ENCODE measurements around the gene ESAM. TPM values are rescaled to one million over a fixed set of nuclear protein-coding genes. Genes with fewer than 3 reads are reported as not detected.

ESAM gene, protein sequence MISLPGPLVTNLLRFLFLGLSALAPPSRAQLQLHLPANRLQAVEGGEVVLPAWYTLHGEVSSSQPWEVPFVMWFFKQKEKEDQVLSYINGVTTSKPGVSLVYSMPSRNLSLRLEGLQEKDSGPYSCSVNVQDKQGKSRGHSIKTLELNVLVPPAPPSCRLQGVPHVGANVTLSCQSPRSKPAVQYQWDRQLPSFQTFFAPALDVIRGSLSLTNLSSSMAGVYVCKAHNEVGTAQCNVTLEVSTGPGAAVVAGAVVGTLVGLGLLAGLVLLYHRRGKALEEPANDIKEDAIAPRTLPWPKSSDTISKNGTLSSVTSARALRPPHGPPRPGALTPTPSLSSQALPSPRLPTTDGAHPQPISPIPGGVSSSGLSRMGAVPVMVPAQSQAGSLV
- polyA plus RNA-seq (ENCODE audit: insufficient read length) = 65.1 TPM

DNA sequence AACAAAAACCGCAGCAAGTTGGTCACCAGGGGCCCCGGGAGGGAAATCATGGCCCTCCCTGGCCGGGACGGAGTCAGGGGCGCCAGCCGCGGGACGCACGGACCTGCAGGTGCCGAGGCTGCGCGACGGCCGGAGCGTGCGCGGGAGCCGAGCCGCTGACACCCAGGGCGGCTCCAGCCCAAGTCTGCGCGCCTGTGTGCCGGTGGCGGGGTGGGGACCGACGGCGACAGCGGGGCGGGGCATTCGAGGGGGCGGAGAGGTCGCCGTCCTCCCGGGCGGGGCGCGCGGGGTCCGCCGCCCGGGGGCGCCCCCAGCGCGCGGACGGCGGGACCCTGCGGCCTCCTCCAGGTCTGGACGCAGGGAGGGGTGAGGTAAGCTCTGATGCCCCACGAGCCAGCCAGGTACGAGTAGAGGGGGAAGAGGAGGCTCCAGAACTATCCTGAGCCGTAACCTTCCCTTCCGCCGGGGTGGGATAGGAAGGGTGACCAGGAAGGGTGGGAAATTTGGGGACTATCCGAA lies at the start of gene ESAM:
Gene ESAM, minus strand, starts transcription at position 186 of the 519 bp plus-strand sequence. Its CDS starts 136 bp downstream, at position 50.
- DNase-seq = no peak

DNA sequence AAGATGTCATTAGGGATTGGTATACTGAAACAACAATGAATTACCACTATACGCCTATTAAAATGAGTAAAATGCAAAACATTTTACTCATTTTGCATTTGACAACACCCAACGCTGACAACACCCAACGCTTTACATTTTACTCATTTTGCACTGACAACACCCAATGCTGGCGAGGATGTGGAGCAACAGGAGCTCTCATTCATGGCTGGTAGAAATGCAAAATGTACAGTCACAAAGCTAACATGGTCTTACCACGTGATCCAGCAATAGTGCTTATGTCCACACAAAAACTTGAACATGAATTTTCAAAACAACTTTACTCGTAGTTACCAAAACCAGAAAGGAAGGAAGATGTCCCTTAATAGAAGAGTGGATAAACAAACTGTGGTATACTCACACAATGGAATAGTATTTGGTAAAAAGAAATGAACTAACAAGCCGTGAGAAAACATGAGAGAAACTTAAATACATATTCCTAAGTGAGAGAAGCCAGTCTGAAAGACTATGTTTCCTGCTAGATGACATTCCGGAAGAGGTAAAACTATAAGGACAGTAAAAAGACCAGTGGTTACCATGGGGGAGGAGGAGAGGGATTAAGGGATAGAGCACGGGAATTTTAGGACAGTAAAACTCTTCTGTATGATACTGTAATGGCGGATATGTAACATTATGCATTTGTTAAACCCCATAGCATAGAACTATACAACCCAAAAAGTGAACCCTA lies 49.5 kb upstream of the ESAM start:
- DNase-seq = no peak

DNA sequence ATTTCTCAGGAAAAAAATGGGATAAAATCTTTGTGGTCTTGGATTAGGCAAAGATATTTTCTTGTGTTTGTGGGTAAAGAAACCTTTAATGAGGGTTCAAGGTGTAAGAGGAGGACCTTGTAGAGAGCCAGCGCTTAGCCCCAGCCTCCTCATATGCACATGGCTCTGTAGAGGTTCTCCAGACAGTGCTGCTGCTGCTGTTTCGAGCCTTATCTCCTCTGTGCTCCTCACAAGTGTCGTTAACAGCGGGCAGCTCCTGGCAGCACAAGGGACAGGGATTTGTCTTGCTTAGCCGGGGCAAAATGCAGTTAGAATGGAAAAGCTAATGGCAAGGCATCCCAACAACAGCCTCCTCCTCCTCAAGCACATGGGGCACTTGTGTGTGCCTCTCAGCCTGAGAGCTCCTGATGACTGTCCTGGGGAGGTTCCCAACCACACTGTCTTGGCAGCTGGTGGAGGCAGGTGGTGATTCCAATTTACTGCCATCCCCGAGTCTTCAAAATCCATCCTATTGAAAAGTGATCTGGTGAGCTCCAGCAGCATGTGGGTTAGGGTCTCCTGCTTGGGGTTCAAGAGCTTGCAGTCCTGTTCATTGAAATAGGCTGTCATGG lies 45.7 kb upstream of the ESAM start:
- no peak for DNase-seq

DNA sequence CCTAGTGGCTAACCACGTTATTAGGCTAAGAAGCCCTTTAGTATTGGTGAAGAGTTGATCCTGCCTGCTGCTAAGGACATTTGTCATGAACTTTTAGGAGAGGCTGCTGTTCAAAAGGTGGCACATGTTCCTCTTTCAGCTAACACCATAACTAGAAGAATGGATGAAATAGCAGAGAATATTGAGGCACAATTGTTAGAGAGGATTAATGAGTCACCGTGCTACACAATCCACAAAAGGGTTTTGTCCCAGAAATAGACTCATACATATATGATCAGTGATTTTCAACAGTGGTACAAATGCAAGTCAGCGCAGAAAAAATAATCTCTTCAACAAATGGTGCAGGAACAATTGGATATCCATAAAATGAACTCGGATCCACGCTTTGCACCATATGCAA lies 45.1 kb upstream of the ESAM start:
- no peak for DNase-seq

DNA sequence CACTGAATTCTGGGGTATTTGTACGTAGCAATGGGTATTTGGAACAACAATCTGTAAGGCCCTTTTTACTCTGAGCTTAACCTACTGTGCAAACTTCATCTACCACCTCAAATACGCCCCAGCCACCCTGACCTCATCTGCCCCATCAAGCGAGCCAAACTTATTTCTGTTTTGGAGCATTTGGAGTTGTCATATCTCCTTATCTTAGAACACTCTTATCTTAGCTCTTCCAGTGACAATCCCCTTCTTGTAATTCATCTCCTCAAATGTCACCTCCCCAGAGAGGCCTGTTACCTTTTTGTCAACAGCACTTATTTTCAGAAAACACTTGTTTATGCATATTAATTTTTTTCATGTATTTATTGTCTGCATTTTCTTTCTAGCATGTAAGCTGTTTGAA lies 42.8 kb upstream of the ESAM start:
- DNase-seq = no peak

DNA sequence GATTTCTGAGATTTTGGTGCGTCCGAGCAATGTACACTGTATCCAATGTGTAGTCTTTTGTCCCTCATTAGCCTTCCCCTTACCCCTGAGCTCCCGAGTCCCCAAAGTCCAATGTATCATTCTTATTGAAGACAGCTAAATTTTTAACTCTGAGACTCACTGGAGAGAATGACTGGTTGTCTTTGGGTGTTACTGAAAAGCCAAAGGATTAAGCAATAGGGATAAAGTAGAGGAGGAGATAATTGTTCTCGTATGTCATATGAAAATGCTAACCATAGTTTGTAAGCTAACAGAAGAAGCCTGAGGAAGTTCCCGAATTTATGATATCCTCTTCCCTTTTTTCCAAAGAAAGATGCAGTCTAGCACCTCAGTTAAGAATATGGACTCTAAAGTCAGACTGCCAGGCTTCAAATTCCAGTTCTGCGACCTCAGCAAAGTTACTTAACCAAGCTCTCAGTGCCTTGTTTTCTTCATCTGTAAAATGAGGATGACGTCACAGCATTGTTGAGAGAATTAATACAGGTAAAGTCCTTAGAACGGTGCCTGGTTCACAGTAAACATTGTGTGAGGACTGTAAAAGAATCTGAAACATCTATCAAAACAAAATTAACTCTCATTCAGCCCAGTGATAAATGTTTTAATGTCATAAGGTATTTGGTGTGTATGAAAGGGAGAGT lies 39.7 kb upstream of the ESAM start:
- DNase-seq = no peak

DNA sequence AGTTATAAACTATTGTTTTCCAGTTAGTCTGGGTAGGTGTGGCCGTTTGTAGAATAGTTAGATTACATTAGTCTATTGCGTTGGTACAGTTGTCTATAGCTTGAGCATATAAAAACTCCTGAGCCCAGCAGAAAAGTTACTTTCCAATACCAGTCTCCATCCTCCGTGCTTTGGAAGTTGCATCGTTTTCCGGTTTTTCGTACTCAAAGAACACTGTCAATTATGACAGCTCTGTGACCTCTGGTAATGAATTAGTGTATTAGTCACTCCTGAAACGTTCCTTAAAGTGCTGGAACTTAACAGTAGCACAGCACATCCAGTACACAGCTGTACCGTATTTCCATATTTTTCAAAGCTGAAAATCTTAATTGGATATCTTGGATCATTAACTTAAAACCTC lies 38.9 kb upstream of the ESAM start:
- peak; percentile 27 for DNase-seq

DNA sequence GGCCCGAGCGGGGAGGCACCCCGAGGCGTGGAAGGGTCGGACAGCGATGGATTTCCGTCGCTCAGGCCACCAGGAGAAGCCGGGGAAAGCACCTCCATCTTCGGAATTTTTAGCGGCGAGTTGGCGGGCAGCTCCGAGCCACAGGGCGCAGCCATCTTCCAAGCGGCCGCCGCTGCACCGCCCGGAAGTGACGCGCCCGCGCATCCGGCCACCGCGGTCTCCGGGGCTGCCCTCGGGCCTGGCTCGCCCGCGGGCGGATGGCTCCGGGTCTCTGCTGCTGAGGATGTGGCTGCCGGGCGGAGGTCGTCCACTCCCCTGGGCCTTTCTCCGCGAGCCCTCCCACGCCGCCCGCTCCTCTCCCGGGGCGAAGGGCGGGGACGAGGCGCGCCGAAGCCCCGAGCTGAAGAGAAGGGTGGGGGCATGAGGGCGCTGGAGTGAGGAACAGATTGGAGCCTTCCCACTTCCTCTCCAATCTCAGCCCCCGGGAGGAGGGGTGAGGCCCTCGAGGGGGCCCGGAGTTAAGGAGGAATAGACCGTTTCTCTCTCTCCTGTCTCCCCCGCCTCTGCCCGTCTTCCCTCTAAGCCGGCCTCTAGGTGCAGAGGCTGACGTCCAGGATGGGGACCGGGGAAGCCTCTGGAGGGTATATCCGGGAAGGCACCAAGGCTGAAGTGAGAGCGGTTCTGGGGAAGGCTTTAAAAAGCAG lies 38.3 kb upstream of the ESAM start, which contains the start of gene MSANTD2:
Gene MSANTD2, minus strand, starts transcription at position 181 of the 704 bp plus-strand sequence. Its CDS starts 26 bp downstream, at position 155.
- peak; percentile 91 for DNase-seq

DNA sequence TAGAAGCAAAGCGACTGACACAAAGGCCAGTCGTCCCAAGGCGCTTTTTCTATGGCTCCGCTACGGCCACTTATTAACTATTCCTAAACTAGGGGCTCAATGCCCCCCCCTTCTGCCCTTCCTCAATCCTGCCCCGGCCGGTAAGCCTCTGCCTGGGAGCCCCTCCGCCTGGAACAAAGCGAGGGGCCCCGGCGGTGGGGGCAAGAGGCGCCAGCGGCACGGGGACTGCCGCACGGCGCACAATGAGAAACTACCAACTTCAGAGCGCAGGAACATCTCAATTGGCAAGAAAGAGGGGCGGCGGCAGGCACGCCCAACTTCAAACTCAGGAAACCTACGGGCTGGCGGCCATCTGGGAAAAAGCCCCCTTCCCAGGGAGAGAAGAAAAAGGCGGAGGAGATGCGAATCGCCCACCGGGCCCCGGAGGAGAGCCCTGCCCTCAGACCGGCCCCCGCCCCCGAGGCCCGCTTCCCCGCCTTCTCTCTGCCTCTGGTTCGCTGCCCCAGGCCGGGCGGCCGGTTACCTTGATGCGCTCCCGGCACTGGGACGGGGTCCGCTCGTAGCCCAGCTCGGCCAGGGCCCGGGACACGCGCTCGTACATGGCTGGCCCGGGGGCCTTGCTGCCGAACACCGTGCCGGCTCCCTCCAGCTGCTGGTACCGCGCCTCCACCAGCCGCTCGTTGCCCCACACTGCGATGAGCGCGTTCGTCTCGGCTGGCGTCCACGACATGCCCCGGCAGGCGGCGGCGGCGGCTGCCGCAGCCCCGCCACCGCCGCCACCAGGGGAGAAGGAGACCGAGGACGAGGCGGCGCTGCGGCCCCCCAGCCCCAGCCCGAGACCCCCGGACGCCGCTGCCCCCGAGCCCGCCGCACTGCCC lies 37.5 kb upstream of the ESAM start:
- peak; percentile 23 for DNase-seq

DNA sequence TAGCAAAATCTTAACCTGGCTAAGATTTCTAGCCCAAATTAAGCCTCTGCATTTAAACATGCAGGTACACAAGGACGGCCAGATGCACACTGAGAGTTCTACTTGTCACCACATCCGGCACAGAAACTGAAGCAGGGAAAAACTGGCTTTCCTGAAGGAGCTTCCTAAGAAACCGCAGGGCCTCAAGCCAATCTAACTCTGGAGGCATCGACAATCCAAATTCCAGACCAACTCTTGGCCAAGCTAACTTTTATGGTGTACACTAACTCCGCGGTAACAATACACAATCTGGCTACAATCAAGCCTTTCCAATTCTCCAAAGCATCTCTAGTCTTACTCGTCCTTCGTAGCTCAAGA lies 36.9 kb upstream of the ESAM start:
- peak; percentile 19 for DNase-seq

DNA sequence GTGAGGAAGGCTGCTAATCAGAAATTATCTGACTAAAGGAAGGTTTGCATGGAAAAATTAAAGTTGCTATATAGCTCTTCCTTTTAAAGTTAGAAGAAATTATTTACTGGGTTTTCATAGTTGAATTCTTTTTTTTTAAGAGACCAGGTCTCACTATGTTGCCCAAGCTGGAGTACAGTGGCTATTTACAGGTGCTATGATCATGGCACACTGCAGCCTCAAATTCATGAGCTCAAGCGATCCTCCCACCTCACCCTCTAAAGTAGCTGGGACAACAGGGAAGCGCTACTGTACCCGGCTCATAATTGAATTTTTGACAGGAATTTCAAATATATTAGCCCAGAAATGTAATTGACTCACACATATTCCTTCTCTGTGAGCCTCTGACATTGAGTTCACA lies 34.2 kb upstream of the ESAM start:
- DNase-seq = no peak

DNA sequence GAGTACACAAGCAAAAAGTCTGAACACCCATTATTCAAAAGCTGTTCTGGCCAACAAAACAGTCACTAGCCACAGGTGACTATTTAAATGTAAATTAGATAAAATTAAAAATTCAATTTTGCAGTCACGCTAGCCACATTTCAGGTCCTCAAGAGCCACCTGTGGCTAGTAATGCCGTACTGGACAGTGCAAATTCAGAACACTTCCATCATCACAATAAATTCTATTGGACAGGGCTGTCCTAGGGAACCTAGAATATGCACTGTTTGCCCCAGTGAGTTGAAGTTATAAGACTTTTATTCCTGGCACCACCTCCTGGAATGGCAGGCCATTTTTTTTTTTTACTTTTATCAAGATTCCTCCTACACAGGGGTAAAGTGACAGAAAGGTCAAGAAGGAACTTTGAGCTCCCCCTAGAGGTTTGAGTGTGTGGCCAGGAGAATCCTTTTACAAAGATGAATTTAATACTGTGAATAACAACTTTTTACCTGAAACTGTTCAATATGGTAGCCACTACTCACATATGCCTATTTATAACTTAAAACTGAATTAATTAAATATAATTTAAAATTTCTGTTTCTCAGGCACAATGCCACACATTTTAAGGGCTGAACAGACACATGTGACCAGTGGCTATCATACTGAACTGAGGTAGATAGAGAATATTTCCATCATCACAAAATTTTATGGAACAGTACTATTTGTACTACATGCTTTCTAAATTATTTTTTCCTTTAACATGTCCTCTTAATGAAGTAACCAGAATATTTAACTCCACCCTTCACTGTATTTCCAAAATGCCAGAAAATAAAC lies 31.6 kb upstream of the ESAM start:
- no peak for DNase-seq

DNA sequence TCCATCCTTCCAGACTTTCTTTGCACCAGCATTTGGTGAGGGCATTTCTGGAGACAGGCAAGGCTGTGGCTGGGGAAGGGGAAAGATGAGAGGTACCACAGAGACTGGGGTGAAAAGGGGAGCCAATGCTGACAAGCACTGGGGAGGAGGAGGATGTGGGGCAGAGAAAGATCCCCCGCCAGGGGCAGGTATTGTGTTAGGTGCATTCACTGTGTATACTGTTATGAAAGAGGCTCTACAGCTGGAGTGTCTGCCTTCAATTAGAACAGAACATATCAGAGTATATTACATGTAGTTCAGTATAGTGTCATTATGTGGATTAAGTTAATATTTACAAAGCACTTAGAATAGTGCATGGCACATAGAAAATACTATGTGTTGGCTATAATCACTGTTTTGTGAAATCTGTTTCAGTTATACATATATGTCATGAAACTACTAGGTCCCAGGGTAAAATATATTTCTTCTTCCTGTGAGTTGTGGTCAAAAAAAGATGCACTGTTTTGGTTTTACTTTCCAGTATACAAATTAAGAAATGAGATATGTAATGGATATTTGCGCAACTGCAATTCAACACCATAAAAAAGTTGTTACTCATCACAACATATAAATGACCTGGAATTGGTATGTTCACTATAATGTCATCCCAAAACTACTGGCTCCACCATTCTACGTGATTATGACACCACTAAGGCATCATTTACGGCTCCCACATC lies 29.7 kb upstream of the ESAM start:
- DNase-seq = no peak

DNA sequence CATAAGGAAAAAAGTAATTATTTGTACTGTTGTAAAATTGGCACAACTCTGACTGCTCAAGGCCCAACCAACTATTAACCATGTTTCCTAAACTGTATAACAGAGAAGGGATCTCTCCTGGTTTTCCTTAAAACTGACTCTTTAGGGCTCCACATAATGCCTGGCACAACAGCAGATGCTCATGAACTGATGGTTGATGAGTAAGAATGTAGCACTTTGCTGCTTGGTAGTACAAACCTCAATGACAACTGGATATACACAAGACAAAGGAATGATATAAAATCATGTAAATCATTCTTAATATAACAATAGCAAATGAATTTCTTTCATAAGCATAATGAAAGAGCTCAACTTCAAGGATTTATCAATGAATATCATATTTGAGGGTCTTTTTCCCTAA lies 26.4 kb upstream of the ESAM start:
- DNase-seq = no peak

DNA sequence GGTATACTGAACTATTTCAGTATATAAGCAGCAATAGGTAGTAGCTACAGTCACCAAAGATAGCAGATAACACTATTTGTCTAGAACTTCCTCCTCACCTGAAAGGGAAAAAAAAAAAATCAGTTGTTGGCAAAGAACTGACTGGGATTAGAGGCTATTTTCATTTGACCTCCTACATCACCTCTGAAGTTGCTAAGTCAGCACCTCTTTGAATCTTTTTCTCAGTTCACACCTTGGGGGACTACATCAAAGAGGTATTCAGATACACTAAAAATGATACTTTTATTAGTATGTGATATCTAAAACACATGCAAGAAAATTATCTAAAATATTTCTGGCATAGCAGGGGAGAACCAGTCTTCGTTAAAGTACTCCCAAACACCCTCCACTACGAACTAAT lies 22.0 kb upstream of the ESAM start:
- DNase-seq = no peak

DNA sequence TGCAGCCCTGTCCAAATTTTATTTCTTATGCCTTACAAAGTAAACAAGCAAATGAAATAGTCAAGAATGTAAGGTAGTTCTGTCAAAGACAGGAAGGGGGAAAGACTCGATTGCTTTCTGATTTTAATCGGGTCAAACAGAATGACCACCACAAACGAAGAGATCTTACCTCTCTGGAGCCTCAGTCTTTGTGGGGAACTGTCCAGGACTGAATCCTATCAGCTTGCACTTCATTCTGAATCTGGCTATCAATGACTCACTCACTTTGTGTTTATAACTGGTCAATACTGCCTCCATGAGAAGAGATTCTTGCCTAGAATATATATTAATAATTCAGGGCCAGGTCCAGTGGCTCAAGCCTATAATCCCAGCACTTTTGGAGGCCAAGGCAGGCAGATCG lies 20.9 kb upstream of the ESAM start:
- no peak for DNase-seq

DNA sequence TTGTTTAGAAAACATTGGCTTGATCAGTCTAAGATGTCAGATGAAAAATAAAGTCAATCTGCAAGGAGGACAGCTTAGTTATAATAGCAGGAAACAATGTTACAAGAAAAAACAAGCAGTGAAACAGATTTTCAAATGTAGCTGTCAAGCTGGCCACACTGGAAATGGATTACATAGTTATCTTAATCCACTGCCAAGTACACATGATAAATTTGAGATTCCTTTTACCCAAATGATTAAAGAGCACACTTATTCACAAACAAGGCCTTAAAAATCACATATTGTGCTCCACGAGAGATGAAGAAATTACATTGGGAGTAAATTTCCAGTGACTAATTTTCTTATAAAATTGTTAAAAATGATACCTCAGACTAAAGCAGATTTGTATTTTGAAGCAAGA lies 17.5 kb upstream of the ESAM start:
- no peak for DNase-seq

DNA sequence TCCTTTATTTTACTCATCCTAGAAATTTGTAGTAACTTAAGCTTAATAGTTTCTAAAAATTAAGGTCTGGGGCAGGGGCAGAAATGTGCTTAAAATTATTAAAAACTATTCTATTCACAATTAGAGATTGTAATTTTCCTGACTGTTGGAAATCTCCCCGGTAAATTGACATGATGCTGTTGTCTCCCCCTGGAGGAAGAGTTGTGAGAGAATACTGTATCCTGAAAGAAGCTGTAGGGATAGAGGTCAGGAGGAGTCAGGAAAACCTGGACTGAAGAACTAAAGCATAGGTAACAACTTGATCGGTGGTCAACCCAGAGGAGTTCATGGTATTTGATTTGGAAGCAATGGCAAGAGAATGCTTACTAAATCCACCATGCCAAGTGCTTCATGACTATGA lies 16.2 kb upstream of the ESAM start:
- DNase-seq = no peak

DNA sequence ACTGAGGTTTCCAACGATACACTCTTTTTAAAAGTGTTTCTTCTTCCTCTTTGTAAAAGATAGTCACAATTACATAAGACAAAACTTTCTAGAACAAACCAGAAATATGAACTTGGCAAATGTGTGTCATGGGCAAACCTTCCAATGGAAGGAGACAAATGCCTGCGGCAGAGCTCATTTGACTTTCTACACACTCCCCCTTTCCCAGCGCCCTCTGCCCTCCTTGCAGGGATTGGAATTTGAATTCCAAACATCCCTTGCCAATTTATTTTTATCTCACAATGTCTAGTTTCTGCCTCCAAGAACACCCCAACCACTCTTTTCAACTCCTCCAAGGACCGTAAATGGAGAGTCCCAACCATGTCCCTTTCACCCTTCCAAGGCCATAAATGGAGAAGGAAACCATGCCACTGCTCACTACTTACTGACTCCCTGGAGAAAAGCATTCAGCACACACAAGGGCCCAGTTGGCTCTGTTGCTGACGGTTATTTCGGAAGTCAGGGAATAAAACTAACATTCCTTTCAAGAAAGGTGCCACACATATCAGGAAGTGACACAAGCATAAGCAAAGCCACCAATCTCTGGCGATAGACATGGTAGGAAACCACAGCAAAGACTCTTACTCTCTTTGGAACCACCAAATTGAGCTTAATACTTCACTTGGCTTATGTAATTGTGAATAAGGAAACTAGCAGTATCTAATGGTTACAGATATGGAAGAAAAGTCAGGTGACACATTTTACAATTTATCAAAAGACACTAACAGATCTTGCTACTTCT lies 15.0 kb upstream of the ESAM start:
- no peak for DNase-seq
